Natural killer cell (primary cell): ENCODE data around the gene PLIN1. TPM values are rescaled to one million over a fixed set of nuclear protein-coding genes. Genes with fewer than 3 reads are reported as not detected.

ENCODE experiments used
- ATAC-seq, 3 donors: fragments of 150-1000 bp in 2 of 3; fragments of 200-7000 bp in 1 of 3; cut with Tn5 transposase; 1 replicate in 1 of 3; 2 replicates in 2 of 3; pipeline ENCODE4 v1.10.0; 2021; ENCODE audit warnings: mild to moderate bottlenecking in 2 of 3, moderate library complexity in 2 of 3
- DNase-seq, 2 donors: peaks; one replicate each; pipeline versions ENCODE4 v3.0.0 to v3.0.0-alpha.2; 2013 to 2021; ENCODE audit warnings: mixed read lengths in 1 of 2
- H3K27ac ChIP-seq: one replicate; pipeline ENCODE4 v1.5.1; 2013; ENCODE audit warnings: mild to moderate bottlenecking, low read length
- H3K27me3 ChIP-seq: one replicate; pipeline ENCODE4 v1.6.1; 2013; ENCODE audit warnings: low read length; ENCODE audit not compliant: control insufficient read depth, insufficient read depth
- H3K36me3 ChIP-seq: one replicate; pipeline ENCODE4 v1.6.1; 2013; ENCODE audit warnings: low read length; ENCODE audit not compliant: control insufficient read depth, insufficient read depth
- H3K4me1 ChIP-seq: one replicate; pipeline ENCODE4 v1.6.1; 2013; ENCODE audit warnings: low read length; ENCODE audit not compliant: control insufficient read depth, insufficient read depth
- H3K4me3 ChIP-seq: one replicate; pipeline ENCODE4 v1.5.1; 2013; ENCODE audit warnings: low read length
- H3K9me3 ChIP-seq: one replicate; pipeline ENCODE4 v1.6.1; 2013; ENCODE audit warnings: low read length; ENCODE audit not compliant: control insufficient read depth, insufficient read depth
- H3K27ac Mint-ChIP-seq, 2 donors: one replicate each; pipeline ENCODE4 v1.8.0; 2022; ENCODE audit warnings: mild to moderate bottlenecking in 2 of 2, mixed read lengths in 2 of 2, moderate library complexity in 1 of 2
- H3K27me3 Mint-ChIP-seq, 2 donors: one replicate each; pipeline ENCODE4 v1.8.0; 2022; ENCODE audit warnings: low read depth in 2 of 2, mixed read lengths in 2 of 2
- H3K36me3 Mint-ChIP-seq: one replicate; pipeline ENCODE4 v1.8.0; 2022; ENCODE audit warnings: mixed read lengths
- H3K4me1 Mint-ChIP-seq, 2 donors: one replicate each; pipeline ENCODE4 v1.8.0; 2022; ENCODE audit warnings: mixed read lengths in 2 of 2
- H3K4me3 Mint-ChIP-seq: one replicate; pipeline ENCODE4 v1.8.0; 2022; ENCODE audit warnings: mild to moderate bottlenecking, moderate library complexity, mixed read lengths
- H3K9me3 Mint-ChIP-seq, 2 donors: one replicate each; pipeline ENCODE4 v1.8.0; 2022; ENCODE audit warnings: mixed read lengths in 2 of 2
- WGBS: methylation state at CpG from one replicate; pipeline ENCODE4 v1.1.7; 2013; ENCODE audit warnings: missing lambda C conversion rate; ENCODE audit not compliant: insufficient coverage; 5-methylcytosine and 5-hydroxymethylcytosine counted together
- intact Hi-C: fragments of 100-400 bp; cut with micrococcal nuclease; formaldehyde crosslinking; loops from one replicate; pipeline ENCODE4 v1.14.2; 2022
- total RNA-seq, 4 donors: library from RNA; stranded (reverse); fragments of 120-200 nt in 1 of 4; gene quantifications; one replicate each; pipeline versions ENCODE4 v1.2.3 to v1.2.4, GENCODE V29; 2013 to 2022
- TF ChIP-seq, protein P1 (sequence below): fragments of 200-600 bp; IDR thresholded peaks from one replicate; pipeline ENCODE4 v1.8.0; 2022; ENCODE audit warnings: antibody characterized with exemption

PLIN1 gene
- total RNA-seq, 3 donors from 2014 or later (not counting 1 experiment from before 2014, with no cell fraction given), result 0.40 to 0.75 (median 0.66) TPM

DNA sequence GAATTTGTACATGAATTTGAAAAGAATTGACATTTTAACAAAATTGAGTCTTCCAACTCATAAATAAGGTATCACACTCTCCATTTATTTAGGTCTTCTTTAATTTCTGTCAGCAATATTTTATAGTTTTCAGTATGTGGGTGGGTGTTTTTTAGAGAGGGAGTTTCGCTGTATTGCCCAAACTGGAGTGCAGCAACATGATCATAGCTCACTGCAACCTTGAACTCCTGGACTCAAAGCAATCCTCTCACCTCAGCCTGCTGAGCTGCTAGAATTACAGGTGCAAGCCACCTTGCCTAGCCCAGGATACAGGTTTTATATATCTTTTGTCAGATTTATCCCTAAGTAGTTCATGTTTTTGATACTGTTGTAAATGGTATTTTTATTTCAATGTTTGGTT lies 16.0 kb upstream of the PLIN1 start:
- H3K27ac ChIP-seq, result no peak overlapping the region
- peaks cover 8% of the 10 kb centered on the region for H3K4me1 ChIP-seq
- H3K36me3 Mint-ChIP-seq, result no peaks in the 10 kb centered on the region
- H3K4me1 Mint-ChIP-seq, result peaks cover 8% of the 10 kb centered on the region in 2 donors
- TF ChIP-seq, protein P1, sequence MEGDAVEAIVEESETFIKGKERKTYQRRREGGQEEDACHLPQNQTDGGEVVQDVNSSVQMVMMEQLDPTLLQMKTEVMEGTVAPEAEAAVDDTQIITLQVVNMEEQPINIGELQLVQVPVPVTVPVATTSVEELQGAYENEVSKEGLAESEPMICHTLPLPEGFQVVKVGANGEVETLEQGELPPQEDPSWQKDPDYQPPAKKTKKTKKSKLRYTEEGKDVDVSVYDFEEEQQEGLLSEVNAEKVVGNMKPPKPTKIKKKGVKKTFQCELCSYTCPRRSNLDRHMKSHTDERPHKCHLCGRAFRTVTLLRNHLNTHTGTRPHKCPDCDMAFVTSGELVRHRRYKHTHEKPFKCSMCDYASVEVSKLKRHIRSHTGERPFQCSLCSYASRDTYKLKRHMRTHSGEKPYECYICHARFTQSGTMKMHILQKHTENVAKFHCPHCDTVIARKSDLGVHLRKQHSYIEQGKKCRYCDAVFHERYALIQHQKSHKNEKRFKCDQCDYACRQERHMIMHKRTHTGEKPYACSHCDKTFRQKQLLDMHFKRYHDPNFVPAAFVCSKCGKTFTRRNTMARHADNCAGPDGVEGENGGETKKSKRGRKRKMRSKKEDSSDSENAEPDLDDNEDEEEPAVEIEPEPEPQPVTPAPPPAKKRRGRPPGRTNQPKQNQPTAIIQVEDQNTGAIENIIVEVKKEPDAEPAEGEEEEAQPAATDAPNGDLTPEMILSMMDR, result no peak
- DNase-seq (no peak), ATAC-seq (no peak)
- H3K27me3 ChIP-seq, result peaks cover 2% of the 10 kb centered on the region
- peaks cover 8 to 18% of the 10 kb centered on the region in 2 donors for H3K27me3 Mint-ChIP-seq
- no peak overlapping the region for H3K27ac Mint-ChIP-seq
- no CpG with 5 or more reads among the region's 1 CpG for WGBS
- no peaks in the 10 kb centered on the region for H3K9me3 ChIP-seq
- H3K36me3 ChIP-seq, result no peaks in the 10 kb centered on the region
- H3K4me3 ChIP-seq, result no peak overlapping the region
- no peak overlapping the region for H3K4me3 Mint-ChIP-seq
- intact Hi-C loops, result no loop called here
- H3K9me3 Mint-ChIP-seq, result no peaks in the 10 kb centered on the region

DNA sequence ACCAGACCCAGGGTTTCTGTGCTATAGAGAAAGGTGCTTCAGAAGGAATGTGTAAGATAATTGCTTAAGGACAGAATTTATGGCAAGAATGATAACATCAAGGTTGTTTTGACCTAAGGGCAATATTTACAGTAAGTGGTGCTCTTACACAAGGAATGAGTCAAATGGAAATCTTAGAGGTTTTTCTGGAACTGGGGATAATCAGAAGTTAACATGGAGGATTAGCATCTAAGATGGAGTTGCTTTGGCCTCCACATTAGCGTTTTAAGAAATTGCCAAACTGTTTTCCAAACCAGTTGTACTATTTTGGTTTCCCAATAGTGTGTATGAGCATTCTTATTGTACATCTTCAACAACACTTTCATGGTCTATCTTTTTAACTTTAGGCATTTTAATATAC lies 14.5 kb upstream of the PLIN1 start:
- H3K4me3 Mint-ChIP-seq, result no peak overlapping the region
- WGBS, result 60% methylated on average over 1 of the region's 1 CpG
- DNase-seq (no peak), ATAC-seq (no peak)
- peaks cover 16% of the 10 kb centered on the region for H3K4me1 ChIP-seq
- TF ChIP-seq, protein P1, result no peak
- H3K27ac Mint-ChIP-seq, result no peak overlapping the region
- H3K4me1 Mint-ChIP-seq, result peaks cover 16 to 19% of the 10 kb centered on the region in 2 donors
- no peak overlapping the region for H3K27ac ChIP-seq
- H3K9me3 ChIP-seq, result no peaks in the 10 kb centered on the region
- H3K36me3 Mint-ChIP-seq, result no peaks in the 10 kb centered on the region
- H3K27me3 ChIP-seq, result peaks cover 2% of the 10 kb centered on the region
- no peaks in the 10 kb centered on the region for H3K36me3 ChIP-seq
- peaks cover 4 to 7% of the 10 kb centered on the region in 2 donors for H3K27me3 Mint-ChIP-seq
- H3K4me3 ChIP-seq, result no peak overlapping the region
- H3K9me3 Mint-ChIP-seq, result no peaks in the 10 kb centered on the region
- intact Hi-C loops, result no loop called here

DNA sequence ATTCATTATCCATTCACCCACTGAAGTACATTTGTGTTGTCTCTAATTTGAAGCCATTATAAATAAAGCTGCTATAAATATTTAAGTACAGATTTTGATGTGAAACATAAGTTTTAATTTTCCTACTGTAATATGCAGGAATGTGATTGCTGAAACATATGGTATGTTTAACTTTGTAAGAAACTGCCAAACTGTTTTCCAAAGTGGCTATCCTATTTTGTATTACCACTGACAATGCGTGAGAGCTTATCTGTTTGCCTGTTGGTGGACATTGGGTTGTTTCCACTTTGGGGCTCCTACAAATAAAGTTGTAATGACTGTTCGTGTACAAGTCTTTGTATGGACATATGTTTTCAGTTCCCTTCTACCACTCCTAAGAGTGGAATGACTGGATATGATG lies 13.9 kb upstream of the PLIN1 start:
- Mint-ChIP-seq H3K4me3 (peak overlapping the region; percentile 45), H3K36me3 (no peaks in the 10 kb centered on the region), H3K27ac (no peak overlapping the region), H3K9me3 (no peaks in the 10 kb centered on the region), H3K27me3 (peaks cover 4 to 7% of the 10 kb centered on the region in 2 donors), H3K4me1 (peaks cover 18 to 19% of the 10 kb centered on the region in 2 donors)
- no peak overlapping the region for H3K27ac ChIP-seq
- peaks cover 16% of the 10 kb centered on the region for H3K4me1 ChIP-seq
- ATAC-seq (no peak), DNase-seq (no peak)
- 100% methylated on average over 1 of the region's 2 CpGs for WGBS
- H3K27me3 ChIP-seq, result no peaks in the 10 kb centered on the region
- no peaks in the 10 kb centered on the region for H3K9me3 ChIP-seq
- intact Hi-C loops, result no loop called here
- no peaks in the 10 kb centered on the region for H3K36me3 ChIP-seq
- TF ChIP-seq, protein P1, result no peak
- no peak overlapping the region for H3K4me3 ChIP-seq
